Endodermal cell (in vitro differentiated cells): ENCODE measurements around the gene GFOD1. TPM values are rescaled to one million over a fixed set of nuclear protein-coding genes. Genes with fewer than 3 reads are reported as not detected.
A peak's percentile ranks its signal among the peaks of the same experiment; 100 is the strongest.

ENCODE experiments used
- DNase-seq: peaks from one replicate; pipeline ENCODE4 v3.0.0-alpha.2; 2017
- H3K27ac ChIP-seq: 2 replicates; pipeline ENCODE4 v1.5.1; 2013; ENCODE audit warnings: mild to moderate bottlenecking, low read depth, low read length, moderate library complexity
- H3K27me3 ChIP-seq: 2 replicates; pipeline ENCODE4 v1.6.1; 2013; ENCODE audit warnings: mild to moderate bottlenecking, low read length, moderate library complexity; ENCODE audit not compliant: insufficient read depth, control insufficient read depth, poor library complexity, severe bottlenecking
- H3K36me3 ChIP-seq: 2 replicates; pipeline ENCODE4 v1.7.0; 2013; ENCODE audit warnings: mild to moderate bottlenecking, low read length, moderate library complexity; ENCODE audit not compliant: control insufficient read depth, insufficient read depth
- H3K4me1 ChIP-seq: one replicate; pipeline ENCODE4 v1.7.0; 2013; ENCODE audit warnings: low read length; ENCODE audit not compliant: control insufficient read depth, insufficient read depth
- H3K4me3 ChIP-seq: 2 replicates; pipeline ENCODE4 v1.5.1; 2013; ENCODE audit warnings: mild to moderate bottlenecking, low read length, moderate library complexity
- H3K9ac ChIP-seq: 2 replicates; pipeline ENCODE4 v1.6.1; 2013; ENCODE audit warnings: mild to moderate bottlenecking, low read length, moderate library complexity; ENCODE audit not compliant: poor library complexity, severe bottlenecking; ENCODE audit errors: extremely low read depth
- H3K9me3 ChIP-seq: 2 replicates; pipeline ENCODE4 v1.6.1; 2013; ENCODE audit warnings: mild to moderate bottlenecking, low read length, moderate library complexity; ENCODE audit not compliant: control insufficient read depth
- H3K27ac Mint-ChIP-seq: 2 replicates; pipeline ENCODE4 v1.8.0; 2020; ENCODE audit warnings: mixed read lengths
- H3K27me3 Mint-ChIP-seq: 2 replicates; pipeline ENCODE4 v1.8.0; 2021; ENCODE audit warnings: mild to moderate bottlenecking, mixed read lengths; ENCODE audit not compliant: insufficient read depth
- H3K36me3 Mint-ChIP-seq: 2 replicates; pipeline ENCODE4 v1.8.0; 2020; ENCODE audit warnings: low read depth, mixed read lengths
- H3K4me1 Mint-ChIP-seq: 2 replicates; pipeline ENCODE4 v1.8.0; 2020; ENCODE audit warnings: mixed read lengths
- H3K4me3 Mint-ChIP-seq: 2 replicates; pipeline ENCODE4 v1.8.0; 2020; ENCODE audit warnings: mild to moderate bottlenecking, moderate library complexity, mixed read lengths
- H3K9me3 Mint-ChIP-seq: 2 replicates; pipeline ENCODE4 v1.8.0; 2020; ENCODE audit warnings: mild to moderate bottlenecking, mixed read lengths
- CTCF ChIP-seq: fragments of 200-600 bp; sonication (generic); conservative IDR thresholded peaks from 2 replicates; pipeline ENCODE4 v1.5.0; 2021; ENCODE audit warnings: antibody characterized with exemption, mild to moderate bottlenecking
- WGBS, 2 experiments: methylation state at CpG; one replicate each; pipeline versions ENCODE4 v1.1.5 to v1.1.7; 2013; ENCODE audit warnings: missing lambda C conversion rate in 2 of 2, mixed read lengths in 1 of 2; ENCODE audit not compliant: insufficient coverage in 1 of 2, insufficient read length in 1 of 2; 5-methylcytosine and 5-hydroxymethylcytosine counted together
- total RNA-seq, 2 donors: library from RNA; stranded (reverse); fragmentation: NEBNext Ultra II Directional in 1 of 2; extraction: Animal tissue kit (Norgen Biotek cat#: 25700) in 1 of 2; gene quantifications; 2 replicates in 1 of 2; 3 replicates in 1 of 2; pipeline ENCODE4 v1.2.1, GENCODE V29; 2021

Gene GFOD1
- total RNA-seq, 2 donors from 2014 or later: 0.71 to 1.9 TPM

- H3K27ac Mint-ChIP-seq: no peak overlapping the region
- H3K27me3 Mint-ChIP-seq: peaks cover 8% of the 10 kb centered on the region
- H3K27ac ChIP-seq: no peak overlapping the region
Measured at GRCh38 chr6:13495818-13496217, 8.4 kb upstream of the GFOD1 start.

GRCh38 chr6:13495112-13495776 lies 7.8 kb upstream of the GFOD1 start:
- H3K27ac ChIP-seq: no peak overlapping the region
- H3K4me3 ChIP-seq: no peak overlapping the region
- Mint-ChIP-seq H3K27ac (no peak overlapping the region), H3K27me3 (peaks cover 13% of the 10 kb centered on the region), H3K4me3 (no peak overlapping the region), H3K9me3 (no peaks in the 10 kb centered on the region), H3K36me3 (no peaks in the 10 kb centered on the region), H3K4me1 (peaks cover 10% of the 10 kb centered on the region)
- no peak overlapping the region for H3K9ac ChIP-seq
- no peak for DNase-seq
- no peaks in the 10 kb centered on the region for H3K4me1 ChIP-seq
- H3K9me3 ChIP-seq: no peaks in the 10 kb centered on the region
- no peak for TF ChIP-seq CTCF
- H3K27me3 ChIP-seq: peaks cover 2% of the 10 kb centered on the region
- WGBS, 2 experiments: 83 to 94% methylated on average over 3 to 5 of the region's 5 CpGs
- H3K36me3 ChIP-seq: no peaks in the 10 kb centered on the region

More at GRCh38 chr6:13495818-13496217, 8.4 kb upstream of the GFOD1 start:
- WGBS, 2 experiments: 80 to 97% methylated on average over 1 to 2 of the region's 3 CpGs
- Histone ChIP-seq H3K27me3 (no peaks in the 10 kb centered on the region), H3K9ac (no peak overlapping the region), H3K4me1 (no peaks in the 10 kb centered on the region), H3K9me3 (no peaks in the 10 kb centered on the region), H3K4me3 (no peak overlapping the region), H3K36me3 (no peaks in the 10 kb centered on the region)
- no peaks in the 10 kb centered on the region for H3K9me3 Mint-ChIP-seq
- H3K36me3 Mint-ChIP-seq: no peaks in the 10 kb centered on the region
- H3K4me3 Mint-ChIP-seq: no peak overlapping the region
- no peak for DNase-seq
- TF ChIP-seq CTCF: no peak
- peaks cover 10% of the 10 kb centered on the region for H3K4me1 Mint-ChIP-seq

GRCh38 chr6:13494137-13494536 lies 6.7 kb upstream of the GFOD1 start:
- peaks cover 10% of the 10 kb centered on the region for H3K4me1 Mint-ChIP-seq
- H3K4me3 ChIP-seq: no peak overlapping the region
- no peaks in the 10 kb centered on the region for H3K9me3 Mint-ChIP-seq
- no peak overlapping the region for H3K27ac ChIP-seq
- H3K4me3 Mint-ChIP-seq: no peak overlapping the region
- peaks cover 23% of the 10 kb centered on the region for H3K27me3 Mint-ChIP-seq
- H3K36me3 Mint-ChIP-seq: no peaks in the 10 kb centered on the region
- no peaks in the 10 kb centered on the region for H3K9me3 ChIP-seq
- peak; percentile 67 for DNase-seq
- no peaks in the 10 kb centered on the region for H3K36me3 ChIP-seq
- no peak for TF ChIP-seq CTCF
- H3K27ac Mint-ChIP-seq: no peak overlapping the region
- no peak overlapping the region for H3K9ac ChIP-seq
- no peaks in the 10 kb centered on the region for H3K4me1 ChIP-seq
- H3K27me3 ChIP-seq: peaks cover 13% of the 10 kb centered on the region
- 86 to 94% methylated on average over 1 of the region's 3 CpGs for WGBS, 2 experiments
